H1 (cell line): ENCODE results near the gene NRXN3. TPM values are rescaled to one million over a fixed set of nuclear protein-coding genes. Genes with fewer than 3 reads are reported as not detected.

Experiments
- ATF3 ChIP-seq: IDR thresholded peaks from 2 replicates; pipeline ENCODE4 v1.6.1; 2011; ENCODE audit warnings: low read depth, mild to moderate bottlenecking, low read length; ENCODE audit not compliant: insufficient read depth
- BCL11A ChIP-seq, 2 experiments: IDR thresholded peaks; one replicate each; pipeline ENCODE4 v1.6.1; 2011; ENCODE audit warnings: low read depth in 2 of 2, low read length in 2 of 2, mild to moderate bottlenecking in 2 of 2
- CHD7 ChIP-seq: fragments of 300-600 bp; sonication (generic); IDR thresholded peaks from 2 replicates; pipeline ENCODE4 v1.7.1; 2012; ENCODE audit warnings: low read length, moderate library complexity, mild to moderate bottlenecking, inconsistent platforms; ENCODE audit not compliant: insufficient replicate concordance
- FOSL1 ChIP-seq: IDR thresholded peaks from 2 replicates; pipeline ENCODE4 v1.6.1; 2011; ENCODE audit warnings: mild to moderate bottlenecking, low read depth, low read length, moderate library complexity; ENCODE audit not compliant: insufficient read depth
- MAX ChIP-seq: IDR thresholded peaks from 2 replicates; pipeline ENCODE4 v1.6.1; 2012; ENCODE audit warnings: inconsistent platforms
- POLR2AphosphoS5 ChIP-seq: IDR thresholded peaks from 2 replicates; pipeline ENCODE4 v1.6.1; 2011; ENCODE audit warnings: low read depth, low read length
- TEAD4 ChIP-seq: IDR thresholded peaks from 2 replicates; pipeline ENCODE4 v1.6.1; 2012; ENCODE audit warnings: low read depth, low read length, inconsistent platforms, mixed read lengths
- USF2 ChIP-seq: IDR thresholded peaks from 2 replicates; pipeline ENCODE4 v1.6.1; 2011; ENCODE audit warnings: low read length, improper control_type of control experiment
- polyA plus RNA-seq, 7 experiments: library from polyadenylated mRNA; depleted of rRNA in 3 of 7; stranded (reverse) in 5 of 7; unstranded in 2 of 7; fragments of >200 nt in 5 of 7; fragments of 200-250 nt in 2 of 7; gene quantifications; 1 replicate in 5 of 7; 2 replicates in 1 of 7; 4 replicates in 1 of 7; pipeline versions ENCODE4 v1.2.1 to v1.2.3, GENCODE V29; 2011 to 2013; ENCODE audit warnings: missing spikeins in 2 of 7, mixed read lengths in 2 of 7
- total RNA-seq: library from RNA; stranded (reverse); fragmentation: NEBNext Ultra II Directional; extraction: Animal tissue kit (Norgen Biotek cat#: 25700); gene quantifications from 2 replicates; pipeline ENCODE4 v1.2.1, GENCODE V29; 2021

NRXN3 gene
- total and polyA plus RNA-seq, 2 of the 8 experiments (the other 6 are each of a cell fraction or from before 2014, with no cell fraction given), result 2.6 to 4.1 TPM

- TF ChIP-seq CHD7 (peak; percentile 91), USF2 (no peak), MAX (peak; percentile 28; the same call in 1 of the 2 replicates), FOSL1 (no peak), BCL11A (IDR thresholded peaks at IDR 0.05; ENCODE audit: low read depth in 2 of 2, low read length in 2 of 2) (peak in 1 of 2 experiments; percentile 86), POLR2AphosphoS5 (peak; percentile 32; the same call in 1 of the 2 replicates), TEAD4 (peak; percentile 80), ATF3 (no peak)
Measured at GRCh38 chr14:78985668-78986381, 815.7 kb downstream of the NRXN3 start (continued).
